Mammary epithelial cell (primary cell): Measurements from ENCODE around the gene PEX13.

Experiments
- CTCF ChIP-seq, 2 donors: IDR thresholded peaks in 1 of 2; conservative IDR thresholded peaks in 1 of 2; 2 replicates each; pipeline ENCODE4 v1.5.1; 2011 to 2012; ENCODE audit warnings: inconsistent platforms in 2 of 2, low read length in 2 of 2, mild to moderate bottlenecking in 2 of 2, control low read depth in 1 of 2, low read depth in 1 of 2; ENCODE audit not compliant: insufficient read depth in 1 of 2; ENCODE audit errors: extremely low read depth in 1 of 2
- EZH2 ChIP-seq: IDR thresholded peaks from 2 replicates; pipeline ENCODE4 v1.6.1; 2012; ENCODE audit warnings: low read length, inconsistent platforms, borderline replicate concordance

GRCh38 chr2:61089797-61090196, 72.3 kb downstream of the PEX13 start:
- TF ChIP-seq CTCF (conservative IDR thresholded peaks at IDR 0.05 in 1 of 2, IDR thresholded peaks at IDR 0.05 in 1 of 2; ENCODE audit: extremely low read depth in 1 of 2, insufficient read depth in 1 of 2, low read depth in 1 of 2, low read length in 2 of 2) (no peak), EZH2 (no peak)
